Activated CD4-positive, alpha-beta T cell treated with anti-CD3 and anti-CD28 coated beads for 48 hours (primary cell): ENCODE results near the gene NUMB.

Source experiments
- DNase-seq: peaks from one replicate; pipeline ENCODE4 v3.0.0-alpha.2; 2020

Gene NUMB

GRCh38 chr14:73458183-73458976 is at the start of gene NUMB:
Gene NUMB, minus strand, starts transcription at chr14:73458546. Its CDS starts 102,795 bp downstream, at chr14:73355751.
- peak; percentile 98 for DNase-seq

- no peak for DNase-seq
These were observed 45.3 kb upstream of the NUMB start for GRCh38 chr14:73503648-73504047.

GRCh38 chr14:73502017-73502619 is 43.8 kb upstream of the NUMB start:
- DNase-seq: no peak

GRCh38 chr14:73500360-73500759 is 42.0 kb upstream of the NUMB start:
- no peak for DNase-seq

- no peak for DNase-seq
These were observed 36.2 kb upstream of the NUMB start for GRCh38 chr14:73494593-73494992.

- no peak for DNase-seq
These were observed 34.3 kb upstream of the NUMB start for GRCh38 chr14:73492670-73493069.

GRCh38 chr14:73492043-73492552 is 33.8 kb upstream of the NUMB start:
- no peak for DNase-seq

GRCh38 chr14:73491256-73492042 is 33.1 kb upstream of the NUMB start:
- peak; percentile 82 for DNase-seq

GRCh38 chr14:73489481-73490175 is 31.3 kb upstream of the NUMB start:
- no peak for DNase-seq

- no peak for DNase-seq
These were observed 20.3 kb upstream of the NUMB start for GRCh38 chr14:73478684-73479083.

- no peak for DNase-seq
These were observed 19.4 kb upstream of the NUMB start for GRCh38 chr14:73477618-73478266.

GRCh38 chr14:73476451-73476931 is 18.1 kb upstream of the NUMB start:
- DNase-seq: no peak

- no peak for DNase-seq
These were observed 16.6 kb upstream of the NUMB start for GRCh38 chr14:73474952-73475351.

- no peak for DNase-seq
These were observed 14.1 kb upstream of the NUMB start for GRCh38 chr14:73472185-73473114.

GRCh38 chr14:73471582-73472184 is 13.3 kb upstream of the NUMB start:
- no peak for DNase-seq

- DNase-seq: no peak
These were observed 10.6 kb upstream of the NUMB start for GRCh38 chr14:73468828-73469375.

GRCh38 chr14:73467800-73468199 is 9.5 kb upstream of the NUMB start:
- peak; percentile 67 for DNase-seq

GRCh38 chr14:73467377-73467776 is 9.0 kb upstream of the NUMB start:
- DNase-seq: peak; percentile 86

GRCh38 chr14:73466861-73467260 is 8.5 kb upstream of the NUMB start:
- DNase-seq: no peak

- DNase-seq: no peak
These were observed 7.6 kb upstream of the NUMB start for GRCh38 chr14:73465823-73466532.
